CD4-positive, alpha-beta memory T cell (primary cell): ENCODE measurements around the gene KMT2A. TPM values are rescaled to one million over a fixed set of nuclear protein-coding genes. Genes with fewer than 3 reads are reported as not detected.

Source experiments
- CTCF ChIA-PET: fragments of 350-600 bp; sonication (Branson Sonifier 250); formaldehyde crosslinking; loops from one replicate; lab custom pipeline; 2021; ENCODE audit warnings: inconsistent platforms; ENCODE audit not compliant: partially characterized antibody; lab: Charles Lee
- POLR2A ChIA-PET: fragments of 350-600 bp; sonication (Branson Sonifier 250); formaldehyde crosslinking; loops from one replicate; lab custom pipeline; 2021; ENCODE audit not compliant: partially characterized antibody; lab: Charles Lee
- DNase-seq, 5 donors: peaks; one replicate each; pipeline versions ENCODE4 v3.0.0 to v3.0.0-alpha.2; 2020 to 2022; ENCODE audit warnings: mixed read lengths in 1 of 5
- H3K27ac ChIP-seq: one replicate; pipeline ENCODE4 v1.7.0; 2013; ENCODE audit warnings: low read depth, low read length
- H3K27me3 ChIP-seq: 2 replicates; pipeline ENCODE4 v1.7.0; 2013; ENCODE audit warnings: mild to moderate bottlenecking, low read length, moderate library complexity; ENCODE audit not compliant: insufficient read depth
- H3K36me3 ChIP-seq: 2 replicates; pipeline ENCODE4 v1.7.0; 2013; ENCODE audit warnings: mild to moderate bottlenecking, low read length, moderate library complexity; ENCODE audit not compliant: insufficient read depth
- H3K4me1 ChIP-seq: 2 replicates; pipeline ENCODE4 v1.7.0; 2013; ENCODE audit warnings: mild to moderate bottlenecking, low read length, moderate library complexity; ENCODE audit not compliant: insufficient read depth
- H3K4me3 ChIP-seq, 2 donors: one replicate each; pipeline ENCODE4 v1.7.0; 2013; ENCODE audit warnings: low read length in 2 of 2, mild to moderate bottlenecking in 1 of 2
- H3K9me3 ChIP-seq, 2 donors: one replicate each; pipeline ENCODE4 v1.7.0; 2013; ENCODE audit warnings: low read length in 2 of 2, control low read depth in 1 of 2; ENCODE audit not compliant: control insufficient read depth in 1 of 2
- H3K27ac Mint-ChIP-seq, 7 donors: one replicate each; pipeline ENCODE4 v1.8.0; 2020 to 2021; ENCODE audit warnings: mixed read lengths in 7 of 7, mild to moderate bottlenecking in 6 of 7, inconsistent platforms in 3 of 7, moderate library complexity in 3 of 7
- H3K27me3 Mint-ChIP-seq, 2 donors: one replicate each; pipeline ENCODE4 v1.8.0; 2020 to 2021; ENCODE audit warnings: mixed read lengths in 2 of 2
- H3K36me3 Mint-ChIP-seq, 2 donors: one replicate each; pipeline ENCODE4 v1.8.0; 2020 to 2021; ENCODE audit warnings: mixed read lengths in 2 of 2, inconsistent platforms in 1 of 2, mild to moderate bottlenecking in 1 of 2
- H3K4me1 Mint-ChIP-seq, 4 donors: one replicate each; pipeline ENCODE4 v1.8.0; 2020 to 2021; ENCODE audit warnings: mixed read lengths in 4 of 4, mild to moderate bottlenecking in 1 of 4
- H3K4me3 Mint-ChIP-seq, 8 donors: one replicate each; pipeline ENCODE4 v1.8.0; 2020 to 2021; ENCODE audit warnings: mixed read lengths in 8 of 8, mild to moderate bottlenecking in 7 of 8, moderate library complexity in 6 of 8, inconsistent platforms in 3 of 8
- H3K9me3 Mint-ChIP-seq, 8 donors: one replicate each; pipeline ENCODE4 v1.8.0; 2020 to 2021; ENCODE audit warnings: mixed read lengths in 8 of 8, mild to moderate bottlenecking in 5 of 8, inconsistent platforms in 3 of 8, moderate library complexity in 1 of 8
- intact Hi-C: fragments of 100-400 bp; cut with micrococcal nuclease; formaldehyde crosslinking; loops from one replicate; pipeline ENCODE4 v1.15.1; 2023
- polyA plus RNA-seq, 2 donors: library from polyadenylated mRNA; unstranded; fragments of 300-500 nt; fragmentation: Illumina TruSeq; gene quantifications; one replicate each; pipeline ENCODE4 v1.2.3, GENCODE V29; 2021
- total RNA-seq, 2 experiments: library from RNA; stranded (reverse); gene quantifications; one replicate each; pipeline ENCODE4 v1.2.3, GENCODE V29; 2021

Gene KMT2A
- total and polyA plus RNA-seq, 4 experiments from 2014 or later = 4.6 to 202 (median 118) TPM

DNA sequence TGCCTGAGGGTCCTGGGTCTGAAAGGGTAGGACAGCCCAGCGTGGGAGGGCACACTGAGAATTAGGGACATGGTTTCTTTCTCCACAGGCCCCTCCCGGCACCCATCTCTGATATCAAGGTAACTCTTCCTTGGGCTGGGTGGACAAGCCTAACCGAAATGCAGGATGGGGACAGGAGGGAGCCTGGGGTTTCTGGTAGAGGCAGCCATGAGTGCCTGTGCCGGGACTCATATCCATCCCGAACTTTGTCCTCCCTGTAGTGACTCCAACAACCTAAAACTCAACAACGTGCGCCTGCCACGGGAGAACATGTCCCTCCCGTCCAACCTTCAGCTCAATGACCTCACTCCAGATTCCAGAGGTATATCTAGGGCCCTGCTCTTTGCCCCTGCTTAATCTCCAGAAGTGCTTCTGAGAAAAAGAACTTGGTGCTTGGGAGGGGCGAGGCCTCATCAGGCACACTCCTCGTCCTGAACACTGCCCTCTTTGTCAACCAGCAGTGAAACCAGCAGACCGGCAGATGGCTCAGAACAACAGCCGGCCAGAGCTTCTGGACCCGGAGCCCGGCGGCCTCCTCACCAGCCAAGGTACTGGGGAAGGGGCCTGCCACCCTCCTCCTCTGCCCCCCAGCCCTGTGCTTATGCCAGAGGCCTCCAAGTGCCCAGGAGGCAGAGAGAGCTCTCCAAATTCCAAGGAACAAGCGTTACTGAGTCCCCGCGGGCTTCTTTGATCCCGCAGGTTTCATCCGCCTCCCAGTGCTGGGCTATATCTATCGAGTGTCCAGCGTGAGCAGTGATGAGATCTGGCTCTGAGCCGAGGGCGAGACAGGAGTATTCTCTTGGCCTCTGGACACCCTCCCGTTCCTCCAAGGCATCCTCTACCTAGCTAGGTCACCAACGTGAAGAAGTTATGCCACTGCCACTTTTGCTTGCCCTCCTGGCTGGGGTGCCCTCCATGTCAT is 97.8 kb downstream of the KMT2A start:
- no peaks in the 10 kb centered on the region for H3K9me3 ChIP-seq
- Mint-ChIP-seq H3K36me3 (peaks cover 0 to 11% of the 10 kb centered on the region in 2 donors), H3K4me1 (peaks cover 12 to 26% (median 20%) of the 10 kb centered on the region in 4 donors), H3K27ac (peak overlapping the region in 1 of 7 donors; percentile 62), H3K27me3 (no peaks in the 10 kb centered on the region), H3K4me3 (peak overlapping the region in 2 of 8 donors; percentile 17 to 43), H3K9me3 (no peaks in the 10 kb centered on the region)
- H3K27ac ChIP-seq = no peak overlapping the region
- ChIA-PET POLR2A (interaction anchor here (1.4 kb wide), 1 partner anchor 9 kb away, joined by 3 read pairs; no protein-coding TSS in a partner anchor), CTCF (no interaction called here)
- DNase-seq = no peak
- no peak overlapping the region for H3K4me3 ChIP-seq
- peaks cover 23% of the 10 kb centered on the region for H3K4me1 ChIP-seq
- no peaks in the 10 kb centered on the region for H3K36me3 ChIP-seq
- no peaks in the 10 kb centered on the region for H3K27me3 ChIP-seq
- intact Hi-C loops = loop anchor here (5.0 kb wide), 1 partner anchor 33 kb away; the partner anchor contains the start of gene IFT46

DNA sequence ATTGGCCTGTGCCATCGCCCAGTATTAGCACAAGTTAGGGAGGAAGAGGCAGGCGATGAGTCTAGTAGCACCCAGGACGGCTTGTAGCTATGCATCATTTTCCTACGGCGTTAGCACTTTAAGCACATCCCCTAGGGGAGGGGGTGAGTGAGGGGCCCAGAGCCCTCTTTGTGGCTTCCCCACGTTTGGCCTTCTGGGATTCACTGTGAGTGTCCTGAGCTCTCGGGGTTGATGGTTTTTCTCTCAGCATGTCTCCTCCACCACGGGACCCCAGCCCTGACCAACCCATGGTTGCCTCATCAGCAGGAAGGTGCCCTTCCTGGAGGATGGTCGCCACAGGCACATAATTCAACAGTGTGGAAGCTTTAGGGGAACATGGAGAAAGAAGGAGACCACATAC is 99.0 kb downstream of the KMT2A start:
- Histone ChIP-seq H3K36me3 (no peaks in the 10 kb centered on the region), H3K4me1 (peaks cover 11% of the 10 kb centered on the region), H3K27ac (no peak overlapping the region), H3K4me3 (no peak overlapping the region), H3K9me3 (no peaks in the 10 kb centered on the region), H3K27me3 (no peaks in the 10 kb centered on the region)
- DNase-seq = no peak
- POLR2A ChIA-PET = interaction anchor here (0.7 to 1.4 kb wide), 2 partner anchors 10 to 66 kb away, joined by 3 read pairs; no protein-coding TSS in a partner anchor
- H3K4me1 Mint-ChIP-seq = peaks cover 3 to 16% (median 10%) of the 10 kb centered on the region in 4 donors
- intact Hi-C loops = no loop called here
- H3K36me3 Mint-ChIP-seq = peaks cover 2 to 9% of the 10 kb centered on the region in 2 donors
- peak overlapping the region in 1 of 7 donors; percentile 45 for H3K27ac Mint-ChIP-seq
- H3K27me3 Mint-ChIP-seq = no peaks in the 10 kb centered on the region
- no peak overlapping the region for H3K4me3 Mint-ChIP-seq
- H3K9me3 Mint-ChIP-seq = no peaks in the 10 kb centered on the region
- CTCF ChIA-PET = no interaction called here

DNA sequence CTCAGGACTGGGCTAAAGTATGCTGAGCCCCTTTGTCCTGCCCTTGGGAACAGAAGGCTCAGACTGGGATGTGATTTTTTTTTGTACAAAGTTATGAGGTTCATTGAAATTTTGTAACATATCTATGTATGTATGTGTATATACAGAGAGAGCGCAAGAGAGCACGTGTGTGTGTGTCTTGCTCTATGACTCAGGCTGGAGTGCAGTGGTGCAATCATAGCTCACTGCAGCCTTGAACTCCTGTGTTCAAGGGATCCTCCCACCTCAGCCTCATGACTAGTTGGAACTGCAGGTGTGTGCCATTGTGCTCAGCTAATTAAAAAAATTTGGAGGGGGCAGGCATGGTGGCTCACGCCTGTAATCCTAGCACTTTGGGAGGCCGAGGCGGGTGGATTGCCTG is 100.4 kb downstream of the KMT2A start:
- H3K27me3 Mint-ChIP-seq = no peaks in the 10 kb centered on the region
- H3K4me1 ChIP-seq = peaks cover 4% of the 10 kb centered on the region
- H3K27ac Mint-ChIP-seq = peak overlapping the region in 2 of 7 donors; percentile 60 to 65
- POLR2A ChIA-PET = no interaction called here
- no peak for DNase-seq
- H3K36me3 ChIP-seq = no peaks in the 10 kb centered on the region
- no peak overlapping the region for H3K27ac ChIP-seq
- peaks cover 9 to 10% of the 10 kb centered on the region in 2 donors for H3K36me3 Mint-ChIP-seq
- no peaks in the 10 kb centered on the region for H3K9me3 ChIP-seq
- CTCF ChIA-PET = no interaction called here
- no peaks in the 10 kb centered on the region for H3K27me3 ChIP-seq
- H3K4me1 Mint-ChIP-seq = peaks cover 0 to 8% (median 5%) of the 10 kb centered on the region in 4 donors
- no peaks in the 10 kb centered on the region for H3K9me3 Mint-ChIP-seq
- no peak overlapping the region for H3K4me3 ChIP-seq
- intact Hi-C loops = no loop called here
- no peak overlapping the region for H3K4me3 Mint-ChIP-seq

DNA sequence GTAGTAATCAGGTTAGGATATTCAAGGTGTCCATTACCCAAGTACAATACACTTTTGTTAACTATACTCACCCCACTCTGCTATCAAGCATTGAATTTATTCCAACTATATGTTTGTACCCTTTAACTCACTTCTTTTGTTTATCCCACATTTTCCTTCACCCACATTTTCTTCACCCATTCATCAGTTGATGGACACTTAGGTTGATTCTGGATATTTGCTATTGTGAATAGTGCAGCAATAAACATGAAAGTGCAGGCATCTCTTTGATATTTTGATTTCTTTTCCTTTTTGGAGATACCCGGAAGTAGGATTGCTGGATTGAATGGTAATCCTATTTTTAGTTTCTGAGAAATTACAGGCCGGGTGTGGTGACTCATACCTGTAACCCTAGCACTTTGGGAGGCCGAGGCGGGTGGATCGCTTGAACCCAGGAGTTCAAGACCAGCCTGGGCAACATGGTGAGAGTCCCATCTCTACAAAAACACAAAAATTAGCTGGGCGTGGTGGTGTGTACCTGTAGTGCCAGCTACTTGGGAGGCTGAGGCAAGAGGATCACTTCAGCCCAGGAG is 101.2 kb downstream of the KMT2A start:
- Mint-ChIP-seq H3K4me1 (peaks cover 0 to under 1% (median 0%) of the 10 kb centered on the region in 4 donors), H3K4me3 (no peak overlapping the region), H3K27me3 (no peaks in the 10 kb centered on the region), H3K9me3 (no peaks in the 10 kb centered on the region), H3K27ac (no peak overlapping the region), H3K36me3 (peaks cover 13 to 14% of the 10 kb centered on the region in 2 donors)
- H3K36me3 ChIP-seq = no peaks in the 10 kb centered on the region
- no peak for DNase-seq
- no peak overlapping the region for H3K27ac ChIP-seq
- H3K4me3 ChIP-seq = no peak overlapping the region
- H3K27me3 ChIP-seq = no peaks in the 10 kb centered on the region
- CTCF ChIA-PET = no interaction called here
- no peaks in the 10 kb centered on the region for H3K4me1 ChIP-seq
- POLR2A ChIA-PET = no interaction called here
- intact Hi-C loops = no loop called here
- H3K9me3 ChIP-seq = no peaks in the 10 kb centered on the region

DNA sequence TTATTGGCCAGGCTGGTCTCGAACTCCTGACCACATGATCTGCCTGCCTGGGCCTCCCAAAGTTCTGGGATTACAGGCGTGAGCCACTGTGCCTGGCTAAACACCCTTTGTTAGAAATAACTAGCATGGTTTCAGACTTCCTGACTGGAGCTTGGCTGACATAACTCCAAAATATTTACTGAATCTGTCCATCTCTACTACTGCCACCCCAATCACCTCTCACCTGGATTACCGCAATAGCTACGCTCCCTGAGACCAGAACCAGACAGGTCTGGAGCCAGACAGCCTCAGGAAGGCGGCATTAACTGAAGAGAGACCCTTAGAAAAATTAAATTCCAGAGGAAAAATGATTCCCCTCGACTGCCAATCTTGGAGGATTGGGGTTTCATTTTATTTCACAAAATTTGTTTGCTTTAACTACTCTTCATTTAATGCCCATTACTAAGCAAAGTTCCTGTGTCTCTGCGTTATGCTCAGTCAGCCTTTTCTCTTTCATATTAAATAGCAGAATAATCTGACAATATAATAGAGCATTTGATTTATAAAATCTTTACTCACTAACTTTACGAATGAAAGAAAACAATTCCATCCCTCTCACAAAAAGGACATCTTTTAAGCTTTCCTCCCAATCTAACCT is 107.8 kb downstream of the KMT2A start:
- Histone ChIP-seq H3K27ac (no peak overlapping the region), H3K27me3 (no peaks in the 10 kb centered on the region), H3K4me3 (no peak overlapping the region), H3K4me1 (no peaks in the 10 kb centered on the region), H3K36me3 (no peaks in the 10 kb centered on the region), H3K9me3 (no peaks in the 10 kb centered on the region)
- no peak overlapping the region for H3K4me3 Mint-ChIP-seq
- H3K9me3 Mint-ChIP-seq = no peaks in the 10 kb centered on the region
- no peaks in the 10 kb centered on the region for H3K27me3 Mint-ChIP-seq
- CTCF ChIA-PET = no interaction called here
- intact Hi-C loops = no loop called here
- no peaks in the 10 kb centered on the region for H3K4me1 Mint-ChIP-seq
- peak overlapping the region in 1 of 7 donors; percentile 85 for H3K27ac Mint-ChIP-seq
- peaks cover 25 to 31% of the 10 kb centered on the region in 2 donors for H3K36me3 Mint-ChIP-seq
- POLR2A ChIA-PET = no interaction called here
- no peak for DNase-seq

DNA sequence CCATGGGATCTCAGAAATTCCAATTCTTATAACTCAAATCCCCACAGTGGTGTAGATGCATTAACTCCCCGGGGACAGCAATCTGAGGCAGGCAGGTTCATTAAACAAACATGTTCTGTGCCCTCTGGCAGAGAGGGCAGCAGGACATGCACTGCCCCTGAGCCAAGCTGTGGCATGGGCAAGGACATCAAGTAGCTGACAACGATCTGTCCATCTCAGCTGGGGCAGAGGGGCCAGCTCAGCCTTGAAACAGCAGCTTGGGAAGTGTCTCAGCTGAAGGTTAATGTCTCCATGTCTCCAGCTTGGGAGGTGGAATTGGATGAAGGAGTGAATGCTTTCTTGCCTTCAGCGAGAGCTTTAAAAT is 108.3 kb downstream of the KMT2A start:
- Mint-ChIP-seq H3K4me3 (no peak overlapping the region), H3K27me3 (no peaks in the 10 kb centered on the region), H3K4me1 (no peaks in the 10 kb centered on the region), H3K27ac (peak overlapping the region in 1 of 7 donors; percentile 39), H3K9me3 (no peaks in the 10 kb centered on the region), H3K36me3 (peaks cover 25 to 31% of the 10 kb centered on the region in 2 donors)
- intact Hi-C loops = no loop called here
- Histone ChIP-seq H3K4me3 (no peak overlapping the region), H3K4me1 (no peaks in the 10 kb centered on the region), H3K9me3 (no peaks in the 10 kb centered on the region), H3K36me3 (no peaks in the 10 kb centered on the region), H3K27ac (no peak overlapping the region), H3K27me3 (no peaks in the 10 kb centered on the region)
- POLR2A ChIA-PET = no interaction called here
- CTCF ChIA-PET = no interaction called here
- no peak for DNase-seq

DNA sequence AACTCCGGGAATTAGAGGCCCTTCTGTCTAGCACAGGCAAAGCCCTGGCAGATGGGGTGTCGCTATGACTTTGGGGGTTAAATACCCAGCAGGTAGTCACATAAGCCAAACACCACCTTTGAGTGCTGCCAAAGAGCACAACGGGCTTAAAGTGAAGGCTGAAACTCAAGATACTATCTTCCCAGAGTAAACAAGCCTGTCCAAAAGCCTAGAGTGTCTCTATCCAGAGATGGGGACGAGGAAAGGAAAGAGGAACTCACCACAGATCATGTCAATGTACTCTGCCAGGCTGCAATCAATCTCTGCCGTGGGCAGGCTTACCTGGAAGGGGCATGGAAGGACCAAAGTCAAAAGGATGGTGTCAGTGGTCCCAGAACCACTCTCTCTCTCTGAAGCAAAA is 109.2 kb downstream of the KMT2A start:
- Histone ChIP-seq H3K4me3 (no peak overlapping the region), H3K36me3 (no peaks in the 10 kb centered on the region), H3K4me1 (no peaks in the 10 kb centered on the region), H3K27ac (no peak overlapping the region), H3K27me3 (no peaks in the 10 kb centered on the region), H3K9me3 (no peaks in the 10 kb centered on the region)
- ChIA-PET POLR2A (no interaction called here), CTCF (no interaction called here)
- H3K4me1 Mint-ChIP-seq = no peaks in the 10 kb centered on the region
- no peak overlapping the region for H3K4me3 Mint-ChIP-seq
- no peak overlapping the region for H3K27ac Mint-ChIP-seq
- no peak for DNase-seq
- peaks cover 20 to 30% of the 10 kb centered on the region in 2 donors for H3K36me3 Mint-ChIP-seq
- no peaks in the 10 kb centered on the region for H3K27me3 Mint-ChIP-seq
- H3K9me3 Mint-ChIP-seq = no peaks in the 10 kb centered on the region
- intact Hi-C loops = no loop called here
